PC-9 (cell line): ENCODE data around the gene FGF1. TPM values are rescaled to one million over a fixed set of nuclear protein-coding genes. Genes with fewer than 3 reads are reported as not detected.

Source experiments
- BruUV-seq: library from RNA; stranded (reverse); fragments of 400-500 nt; replicated peaks from 2 replicates; lab custom pipeline; 2021; lab: Mats Ljungman, UMichigan
- CTCF ChIA-PET: fragments of 300-600 bp; sonication (Branson Sonifier 250); formaldehyde crosslinking; loops from one replicate; lab custom pipeline; 2022; ENCODE audit warnings: antibody characterized with exemption; lab: Charles Lee
- POLR2A ChIA-PET: fragments of 300-600 bp; sonication (Branson Sonifier 250); formaldehyde crosslinking; loops from one replicate; lab custom pipeline; 2022; ENCODE audit warnings: antibody characterized with exemption; ENCODE audit not compliant: unreplicated experiment; lab: Charles Lee
- DNase-seq, 2 experiments: peaks; one replicate each; pipeline versions ENCODE4 v3.0.0 to v3.0.0-alpha.2; 2015 to 2022; ENCODE audit warnings: mixed read lengths in 1 of 2
- H2AFZ ChIP-seq: fragments of 200-600 bp; sonication (generic); 2 replicates; pipeline ENCODE4 v1.8.1; 2017; ENCODE audit warnings: antibody characterized with exemption
- H3F3A ChIP-seq: fragments of 200-600 bp; sonication (generic); 2 replicates; pipeline ENCODE4 v1.8.1; 2017; ENCODE audit warnings: antibody characterized with exemption, mild to moderate bottlenecking, low read depth; ENCODE audit not compliant: insufficient read depth
- H3K27ac ChIP-seq: fragments of 200-600 bp; sonication (generic); 2 replicates; pipeline ENCODE4 v1.6.1; 2016; ENCODE audit warnings: mixed run types
- H3K27me3 ChIP-seq: fragments of 200-600 bp; sonication (generic); 2 replicates; pipeline ENCODE4 v1.6.1; 2016; ENCODE audit warnings: low read depth, mixed run types; ENCODE audit not compliant: insufficient read depth
- H3K36me3 ChIP-seq: fragments of 200-600 bp; sonication (generic); 2 replicates; pipeline ENCODE4 v1.6.1; 2016; ENCODE audit warnings: low read depth, mixed run types
- H3K4me1 ChIP-seq: fragments of 200-600 bp; sonication (generic); replicated peaks from 2 replicates; pipeline ENCODE4 v1.6.1; 2016; ENCODE audit warnings: mixed run types; ENCODE audit not compliant: insufficient read depth
- H3K4me2 ChIP-seq: fragments of 200-600 bp; sonication (generic); 2 replicates; pipeline ENCODE4 v1.6.1; 2017; ENCODE audit warnings: mixed run types
- H3K4me3 ChIP-seq: fragments of 200-600 bp; sonication (generic); 2 replicates; pipeline ENCODE4 v1.6.1; 2016; ENCODE audit warnings: mixed run types
- H3K79me2 ChIP-seq: fragments of 200-600 bp; sonication (generic); 2 replicates; pipeline ENCODE4 v1.6.1; 2017; ENCODE audit warnings: low read depth, mixed run types
- H3K9me2 ChIP-seq: fragments of 200-600 bp; sonication (generic); 2 replicates; pipeline ENCODE4 v1.8.1; 2017; ENCODE audit warnings: mild to moderate bottlenecking; ENCODE audit not compliant: insufficient read depth
- H3K9me3 ChIP-seq: fragments of 200-600 bp; sonication (generic); 2 replicates; pipeline ENCODE4 v1.8.1; 2016; ENCODE audit warnings: low read depth; ENCODE audit not compliant: insufficient read depth
- H4K20me1 ChIP-seq: fragments of 200-600 bp; sonication (generic); 2 replicates; pipeline ENCODE4 v1.8.1; 2017; ENCODE audit not compliant: insufficient read depth
- CTCF ChIP-seq: fragments of 200-600 bp; sonication (generic); conservative IDR thresholded peaks from 2 replicates; pipeline ENCODE4 v1.6.1; 2017; ENCODE audit warnings: mixed run types, antibody characterized with exemption, mild to moderate bottlenecking, moderate library complexity
- EZH2 ChIP-seq: fragments of 200-600 bp; sonication (generic); IDR thresholded peaks from 2 replicates; pipeline ENCODE4 v1.8.0; 2017; ENCODE audit warnings: antibody characterized with exemption, low read depth
- intact Hi-C: fragments of 100-400 bp; cut with micrococcal nuclease; formaldehyde crosslinking; loops from one replicate; pipeline ENCODE4 v1.10.0; 2022; ENCODE audit not compliant: unreplicated experiment
- total RNA-seq: library from RNA; stranded (reverse); gene quantifications from 2 replicates; pipeline ENCODE4 v1.2.3, GENCODE V29; 2021

Gene FGF1
- total RNA-seq, 1 experiment from 2014 or later, result 0.44 TPM

GRCh38 chr5:142600611-142601358, 85.1 kb downstream of the FGF1 start:
- intact Hi-C loops, result no loop called here
- Histone ChIP-seq H3K27me3 (no peaks in the 10 kb centered on the region), H3K27ac (no peak overlapping the region), H3F3A (peaks cover 27% of the 10 kb centered on the region), H3K4me1 (peaks cover 40% of the 10 kb centered on the region), H3K9me2 (no peaks in the 10 kb centered on the region), H3K4me2 (no peak overlapping the region), H3K4me3 (no peak overlapping the region), H3K36me3 (no peaks in the 10 kb centered on the region), H3K9me3 (no peaks in the 10 kb centered on the region), H4K20me1 (no peaks in the 10 kb centered on the region), H2AFZ (no peak overlapping the region), H3K79me2 (no peaks in the 10 kb centered on the region)
- POLR2A ChIA-PET, result no interaction called here
- no peak for DNase-seq
- CTCF ChIA-PET, result interaction anchor here (0.5 kb wide), 1 partner anchor 216 kb away, joined by 3 read pairs; no protein-coding TSS in a partner anchor
- TF ChIP-seq EZH2 (no peak), CTCF (no peak)
- no TSS peak for BruUV-seq

GRCh38 chr5:142600092-142600491, 85.8 kb downstream of the FGF1 start:
- Histone ChIP-seq H3K9me2 (no peaks in the 10 kb centered on the region), H3K4me2 (no peak overlapping the region), H3K79me2 (no peaks in the 10 kb centered on the region), H3K36me3 (no peaks in the 10 kb centered on the region), H3K4me1 (peaks cover 40% of the 10 kb centered on the region), H3K27me3 (no peaks in the 10 kb centered on the region), H4K20me1 (no peaks in the 10 kb centered on the region), H3K27ac (no peak overlapping the region), H3F3A (peaks cover 27% of the 10 kb centered on the region), H3K9me3 (no peaks in the 10 kb centered on the region), H3K4me3 (no peak overlapping the region), H2AFZ (no peak overlapping the region)
- ChIA-PET POLR2A (no interaction called here), CTCF (no interaction called here)
- DNase-seq, result no peak
- BruUV-seq, result no TSS peak
- TF ChIP-seq EZH2, result no peak
- TF ChIP-seq CTCF, result no peak
- intact Hi-C loops, result no loop called here

GRCh38 chr5:142598338-142598700, 87.6 kb downstream of the FGF1 start:
- no peaks in the 10 kb centered on the region for H4K20me1 ChIP-seq
- POLR2A ChIA-PET, result no interaction called here
- CTCF ChIA-PET, result interaction anchor here (0.6 kb wide), 1 partner anchor 584 kb away, joined by 15 read pairs; no protein-coding TSS in a partner anchor
- H3K27me3 ChIP-seq, result no peaks in the 10 kb centered on the region
- peak overlapping the region; percentile 21 for H3K4me2 ChIP-seq
- peaks cover 37% of the 10 kb centered on the region for H3K4me1 ChIP-seq
- DNase-seq, result no peak
- intact Hi-C loops, result loop anchor here (5.0 kb wide), 1 partner anchor 99 kb away; no protein-coding TSS in a partner anchor
- TF ChIP-seq EZH2 (no peak), CTCF (no peak)
- no peaks in the 10 kb centered on the region for H3K79me2 ChIP-seq
- BruUV-seq, result TSS peak; percentile 52
- H3K27ac ChIP-seq, result peak overlapping the region; percentile 75
- H2AFZ ChIP-seq, result no peak overlapping the region
- no peaks in the 10 kb centered on the region for H3K9me3 ChIP-seq
- peaks cover 27% of the 10 kb centered on the region for H3F3A ChIP-seq
- H3K4me3 ChIP-seq, result no peak overlapping the region
- H3K36me3 ChIP-seq, result no peaks in the 10 kb centered on the region
- H3K9me2 ChIP-seq, result no peaks in the 10 kb centered on the region
